Measurements from ENCODE around the gene TBC1D24. TPM values are rescaled to one million over a fixed set of nuclear protein-coding genes. Genes with fewer than 3 reads are reported as not detected.

TBC1D24 gene
- total RNA-seq, 1 experiment from 2014 or later, result 24.6 TPM

GRCh38 chr16:2451851-2452320 is 23.0 kb upstream of the TBC1D24 start:
- ChIA-PET CTCF (no interaction called here), RAD21 (ENCODE audit: low non-redundant PET in 1 of 2, low total read pairs in 2 of 2, uncharacterized antibody in 2 of 2, unreplicated experiment in 2 of 2) (no interaction called here), POLR2A (no interaction called here)
- no peak for ATAC-seq
- Histone ChIP-seq H4K20me1 (ENCODE audit: insufficient read depth) (no peaks in the 10 kb centered on the region), H3K27ac (ENCODE audit: low read depth, low read length) (no peak overlapping the region), H3K4me2 (ENCODE audit: low read length) (no peak overlapping the region), H3K36me3 (ENCODE audit: control insufficient read depth in 1 of 2, insufficient read depth in 2 of 2, low read length in 2 of 2) (peaks cover 62 to 75% of the 10 kb centered on the region in 2 experiments), H3K9ac (ENCODE audit: low read length) (no peak overlapping the region), H2AFZ (ENCODE audit: low read depth, low read length, poor library complexity, severe bottlenecking) (no peak overlapping the region), H3K9me2 (ENCODE audit: insufficient read depth) (no peaks in the 10 kb centered on the region), H3K4me1 (ENCODE audit: control insufficient read depth in 1 of 2, insufficient read depth in 2 of 2, low read length in 2 of 2) (no peaks in the 10 kb centered on the region), H3K4me3 (replicated peaks in 1 of 2; ENCODE audit: low read depth in 1 of 2, low read length in 2 of 2) (no peak overlapping the region), H3K79me2 (ENCODE audit: insufficient read depth, low read length) (peaks cover 8% of the 10 kb centered on the region), H3K27me3 (ENCODE audit: insufficient read depth, low read length) (no peaks in the 10 kb centered on the region), H3K9me3 (ENCODE audit: control insufficient read depth in 1 of 2, insufficient read depth in 1 of 2, low read depth in 1 of 2, low read length in 2 of 2) (no peaks in the 10 kb centered on the region)
- DNase-seq (ENCODE audit: low read depth, low spot score), result no peak
- intact Hi-C loops (cut with micrococcal nuclease), result no loop called here
- no peak for TF ChIP-seq ELF1 (IDR thresholded peaks at IDR 0.05; ENCODE audit: borderline replicate concordance, low read depth)
- no peak for TF ChIP-seq CEBPB (IDR thresholded peaks at IDR 0.05; ENCODE audit: low read depth)
- no peak for TF ChIP-seq POLR2AphosphoS5 (IDR thresholded peaks at IDR 0.05; ENCODE audit: low read depth, low read length)
- TF ChIP-seq EZH2 (IDR thresholded peaks at IDR 0.05), result no peak
- TF ChIP-seq TCF7L2 (IDR thresholded peaks at IDR 0.05; ENCODE audit: borderline replicate concordance, extremely low read depth, insufficient read depth, insufficient read length), result no peak
- TF ChIP-seq ZBTB33 (IDR thresholded peaks at IDR 0.05; ENCODE audit: extremely low read depth, insufficient replicate concordance, low read length), result no peak
- TF ChIP-seq ATF3 (IDR thresholded peaks at IDR 0.05), result no peak
- TF ChIP-seq FOSL1 (IDR thresholded peaks at IDR 0.05; ENCODE audit: low read depth), result no peak
- no peak for TF ChIP-seq SP1 (IDR thresholded peaks at IDR 0.05; ENCODE audit: low read depth)
- no peak for TF ChIP-seq JUND (IDR thresholded peaks at IDR 0.05)
- no peak for TF ChIP-seq REST (IDR thresholded peaks at IDR 0.05; ENCODE audit: low read depth)
- TF ChIP-seq CTCF (IDR thresholded peaks at IDR 0.05 in 2 of 3, conservative IDR thresholded peaks at IDR 0.05 in 1 of 3; ENCODE audit: borderline replicate concordance in 1 of 3, insufficient read depth in 1 of 3, low read depth in 2 of 3, low read length in 2 of 3), result no peak
- TF ChIP-seq CBX3 (IDR thresholded peaks at IDR 0.05; ENCODE audit: low read depth), result no peak
- TF ChIP-seq SIN3A (IDR thresholded peaks at IDR 0.05; ENCODE audit: low read depth), result no peak
- no peak for TF ChIP-seq ZNF274 (IDR thresholded peaks at IDR 0.05; ENCODE audit: low read depth, low read length)
- no peak for TF ChIP-seq MAX (IDR thresholded peaks at IDR 0.05)
- TF ChIP-seq ZFX (IDR thresholded peaks at IDR 0.05), result no peak
- no TSS peak for BruUV-seq (replicated peaks)
